Neuronal stem cell (in vitro differentiated cells): Measurements from ENCODE around the gene HLA-DRA.

Experiments
- DNase-seq: peaks from one replicate; pipeline ENCODE4 v3.0.0-alpha.2; 2013; ENCODE audit warnings: low spot score
- H2AFZ ChIP-seq: one replicate; pipeline ENCODE4 v1.6.1; 2013; ENCODE audit warnings: mild to moderate bottlenecking, low read length, inconsistent platforms
- H2AK5ac ChIP-seq: 2 replicates; pipeline ENCODE4 v1.6.1; 2013; ENCODE audit warnings: low read depth, mild to moderate bottlenecking, inconsistent platforms, low read length, moderate library complexity, mixed read lengths
- H2BK120ac ChIP-seq: 2 replicates; pipeline ENCODE4 v1.6.1; 2013; ENCODE audit warnings: low read depth, mild to moderate bottlenecking, inconsistent platforms, low read length, moderate library complexity, mixed read lengths
- H2BK12ac ChIP-seq: one replicate; pipeline ENCODE4 v1.6.1; 2013; ENCODE audit warnings: low read length, inconsistent platforms
- H2BK15ac ChIP-seq: 2 replicates; pipeline ENCODE4 v1.6.1; 2013; ENCODE audit warnings: mild to moderate bottlenecking, low read length, inconsistent platforms, mixed read lengths
- H2BK5ac ChIP-seq: one replicate; pipeline ENCODE4 v1.6.1; 2013; ENCODE audit warnings: inconsistent platforms, mild to moderate bottlenecking, low read length, moderate library complexity
- H3K14ac ChIP-seq: one replicate; pipeline ENCODE4 v1.6.1; 2013; ENCODE audit warnings: low read length, inconsistent platforms
- H3K18ac ChIP-seq: 2 replicates; pipeline ENCODE4 v1.6.1; 2013; ENCODE audit warnings: low read length, inconsistent platforms
- H3K23ac ChIP-seq: 2 replicates; pipeline ENCODE4 v1.6.1; 2013; ENCODE audit warnings: low read depth, mild to moderate bottlenecking, mixed read lengths, low read length, inconsistent platforms; ENCODE audit not compliant: poor library complexity
- H3K27ac ChIP-seq: replicated peaks from 3 replicates; pipeline ENCODE4 v1.5.1; 2013; ENCODE audit warnings: low read length, inconsistent platforms
- H3K27me3 ChIP-seq, 3 experiments: 2 replicates each; pipeline ENCODE4 v1.6.1; 2013; ENCODE audit warnings: low read length in 3 of 3, mild to moderate bottlenecking in 2 of 3, inconsistent platforms in 1 of 3, low read depth in 1 of 3, mixed read lengths in 1 of 3, moderate library complexity in 1 of 3; ENCODE audit not compliant: control insufficient read depth in 3 of 3, insufficient read depth in 3 of 3
- H3K36me3 ChIP-seq, 2 donors: replicated peaks in 1 of 2; 2 replicates each; pipeline ENCODE4 v1.6.1; 2013; ENCODE audit warnings: low read length in 2 of 2; ENCODE audit not compliant: control insufficient read depth in 2 of 2, insufficient read depth in 2 of 2
- H3K4ac ChIP-seq: 2 replicates; pipeline ENCODE4 v1.6.1; 2013; ENCODE audit warnings: inconsistent platforms, mild to moderate bottlenecking, low read length, moderate library complexity
- H3K4me1 ChIP-seq, 2 donors: 1 replicate in 1 of 2; 2 replicates in 1 of 2; pipeline ENCODE4 v1.6.1; 2013; ENCODE audit warnings: low read length in 2 of 2, low read depth in 1 of 2; ENCODE audit not compliant: control insufficient read depth in 2 of 2, insufficient read depth in 1 of 2
- H3K4me2 ChIP-seq: one replicate; pipeline ENCODE4 v1.6.1; 2013; ENCODE audit warnings: mild to moderate bottlenecking, low read length, inconsistent platforms; ENCODE audit not compliant: insufficient read depth, poor library complexity, severe bottlenecking
- H3K4me3 ChIP-seq, 2 donors: 2 replicates each; pipeline ENCODE4 v1.5.1; 2013; ENCODE audit warnings: low read length in 2 of 2, mild to moderate bottlenecking in 2 of 2, inconsistent platforms in 1 of 2, moderate library complexity in 1 of 2
- H3K79me1 ChIP-seq: one replicate; pipeline ENCODE4 v1.6.1; 2013; ENCODE audit warnings: low read depth, mild to moderate bottlenecking, inconsistent platforms, low read length, moderate library complexity
- H3K9ac ChIP-seq: one replicate; pipeline ENCODE4 v1.6.1; 2013; ENCODE audit warnings: mild to moderate bottlenecking, low read depth, low read length, inconsistent platforms; ENCODE audit not compliant: poor library complexity
- H3K9me3 ChIP-seq, 2 donors: replicated peaks in 1 of 2; 2 replicates each; pipeline versions ENCODE3 to v1.6.1; 2013; ENCODE audit warnings: low read length in 2 of 2, mild to moderate bottlenecking in 2 of 2, inconsistent platforms in 1 of 2, low read depth in 1 of 2, mixed read lengths in 1 of 2, moderate library complexity in 1 of 2; ENCODE audit not compliant: control insufficient read depth in 2 of 2, insufficient read depth in 1 of 2
- H4K8ac ChIP-seq: one replicate; pipeline ENCODE4 v1.6.1; 2013; ENCODE audit warnings: low read depth, mild to moderate bottlenecking, inconsistent platforms, low read length, moderate library complexity
- H4K91ac ChIP-seq: one replicate; pipeline ENCODE4 v1.6.1; 2013; ENCODE audit warnings: low read length, low read depth, mild to moderate bottlenecking, inconsistent platforms; ENCODE audit not compliant: poor library complexity
- WGBS, 2 donors: extraction: QIAGEN DNeasy Blood & Tissue Kit; methylation state at CpG; one replicate each; pipeline ENCODE4 v1.1.7; 2013; ENCODE audit warnings: missing lambda C conversion rate in 2 of 2, mixed read lengths in 1 of 2; ENCODE audit not compliant: insufficient read length in 2 of 2, insufficient replicate concordance in 1 of 2; ENCODE audit errors: extremely low coverage in 2 of 2; 5-methylcytosine and 5-hydroxymethylcytosine counted together

HLA-DRA gene

GRCh38 chr6:32475392-32476206 is 35.9 kb downstream of the HLA-DRA start:
- Histone ChIP-seq H2BK120ac (no peak overlapping the region), H2AK5ac (no peak overlapping the region), H2AFZ (no peak overlapping the region), H3K14ac (no peak overlapping the region), H3K23ac (no peak overlapping the region), H3K4ac (no peak overlapping the region), H2BK15ac (no peak overlapping the region), H3K27ac (no peak overlapping the region), H4K8ac (no peak overlapping the region), H3K36me3 (no peaks in the 10 kb centered on the region), H2BK12ac (no peak overlapping the region), H3K4me1 (no peaks in the 10 kb centered on the region), H3K9ac (no peak overlapping the region), H3K4me3 (no peak overlapping the region), H3K18ac (no peak overlapping the region), H3K9me3 (peaks cover 0 to 2% of the 10 kb centered on the region in 2 donors), H4K91ac (no peak overlapping the region), H2BK5ac (no peak overlapping the region), H3K4me2 (no peak overlapping the region), H3K27me3 (no peaks in the 10 kb centered on the region), H3K79me1 (no peaks in the 10 kb centered on the region)
- WGBS, 2 donors = no CpG with 5 or more reads among the region's 13 CpGs
- no peak for DNase-seq

GRCh38 chr6:32483968-32484613 is 44.4 kb downstream of the HLA-DRA start:
- H3K23ac ChIP-seq = no peak overlapping the region
- DNase-seq = no peak

GRCh38 chr6:32484614-32484998 is 44.9 kb downstream of the HLA-DRA start:
- no peak overlapping the region for H3K9ac ChIP-seq
- H4K8ac ChIP-seq = no peak overlapping the region
- no peak overlapping the region for H4K91ac ChIP-seq
- H3K4me2 ChIP-seq = no peak overlapping the region
- no peak for DNase-seq
- no peak overlapping the region for H2AFZ ChIP-seq
- no CpG with 5 or more reads among the region's 4 CpGs for WGBS, 2 donors
- no peak overlapping the region for H2BK12ac ChIP-seq
- no peak overlapping the region for H3K27ac ChIP-seq
- no peaks in the 10 kb centered on the region for H3K27me3 ChIP-seq
- peak overlapping the region in 1 of 2 donors; percentile 48 for H3K4me3 ChIP-seq
- H2AK5ac ChIP-seq = peak overlapping the region; percentile 90
- no peaks in the 10 kb centered on the region for H3K36me3 ChIP-seq
- H3K4ac ChIP-seq = no peak overlapping the region
- H2BK5ac ChIP-seq = no peak overlapping the region
- no peak overlapping the region for H3K23ac ChIP-seq
- H3K18ac ChIP-seq = no peak overlapping the region
- H3K9me3 ChIP-seq = no peaks in the 10 kb centered on the region
- peaks cover 2% of the 10 kb centered on the region for H3K79me1 ChIP-seq
- H3K14ac ChIP-seq = no peak overlapping the region
- H3K4me1 ChIP-seq = no peaks in the 10 kb centered on the region
- peak overlapping the region; percentile 67 for H2BK120ac ChIP-seq
- H2BK15ac ChIP-seq = no peak overlapping the region

More at GRCh38 chr6:32483968-32484613, 44.4 kb downstream of the HLA-DRA start:
- Histone ChIP-seq H3K9ac (no peak overlapping the region), H3K4me3 (no peak overlapping the region), H3K18ac (peak overlapping the region; percentile 48), H3K79me1 (peaks cover 2% of the 10 kb centered on the region), H3K27ac (no peak overlapping the region), H2BK15ac (no peak overlapping the region), H3K9me3 (no peaks in the 10 kb centered on the region), H4K8ac (peak overlapping the region; percentile 65), H4K91ac (no peak overlapping the region), H2BK12ac (peak overlapping the region; percentile 41), H2BK5ac (peak overlapping the region; percentile 53), H3K36me3 (no peaks in the 10 kb centered on the region), H2AK5ac (peak overlapping the region; percentile 90), H3K27me3 (no peaks in the 10 kb centered on the region), H3K4me1 (no peaks in the 10 kb centered on the region), H3K14ac (no peak overlapping the region), H3K4ac (no peak overlapping the region), H3K4me2 (no peak overlapping the region), H2AFZ (no peak overlapping the region), H2BK120ac (peak overlapping the region; percentile 67)
- WGBS, 2 donors = no CpG with 5 or more reads among the region's 26 CpGs

GRCh38 chr6:32488083-32488482 is 48.4 kb downstream of the HLA-DRA start:
- Histone ChIP-seq H3K4me2 (no peak overlapping the region), H3K79me1 (peaks cover 2% of the 10 kb centered on the region), H3K18ac (no peak overlapping the region), H2BK12ac (no peak overlapping the region), H3K4ac (no peak overlapping the region), H3K27me3 (no peaks in the 10 kb centered on the region), H3K9me3 (no peaks in the 10 kb centered on the region), H3K9ac (no peak overlapping the region), H4K91ac (no peak overlapping the region), H3K36me3 (no peaks in the 10 kb centered on the region), H2BK5ac (no peak overlapping the region), H3K4me1 (no peaks in the 10 kb centered on the region), H2AFZ (no peak overlapping the region), H2BK120ac (no peak overlapping the region), H3K14ac (no peak overlapping the region), H3K4me3 (no peak overlapping the region), H2BK15ac (no peak overlapping the region), H3K27ac (no peak overlapping the region), H3K23ac (no peak overlapping the region), H4K8ac (no peak overlapping the region), H2AK5ac (no peak overlapping the region)
- no peak for DNase-seq
- WGBS, 2 donors = no CpG with 5 or more reads among the region's 1 CpG
